Suprapubic skin (tissue), 3 donors: ENCODE data around the gene BNC2.

Experiments
- CTCF ChIP-seq, 2 donors: fragments of 200-600 bp in 1 of 2; fragments of 450-650 bp in 1 of 2; sonication (generic) in 1 of 2; IDR thresholded peaks; one replicate each; pipeline ENCODE4 v1.5.1; 2016 to 2019; ENCODE audit warnings: antibody characterized with exemption in 2 of 2, mild to moderate bottlenecking in 1 of 2, moderate library complexity in 1 of 2
- POLR2AphosphoS5 ChIP-seq, 3 donors: sonication (generic); formaldehyde crosslinking; IDR thresholded peaks; one replicate each; pipeline ENCODE4 v1.6.1; 2017; ENCODE audit warnings: antibody characterized with exemption in 3 of 3

- no peak for TF ChIP-seq POLR2AphosphoS5 (IDR thresholded peaks at IDR 0.05)
- no peak for TF ChIP-seq CTCF (IDR thresholded peaks at IDR 0.05)
Observed at GRCh38 chr9:16446636-16447035, 423.8 kb downstream of the BNC2 start.
